OCI-LY3 (cell line): ENCODE data around the gene SENP5.

Source experiments
- CTCF ChIP-seq: fragments of 200-600, 300-600 bp; sonication (generic); IDR thresholded peaks from 2 replicates; pipeline ENCODE4 v1.5.1; 2014; ENCODE audit warnings: antibody characterized with exemption, low read length, low read depth
- EZH2phosphoT487 ChIP-seq: fragments of 200-600 bp; shearing (Covaris generic); IDR thresholded peaks from 2 replicates; pipeline ENCODE4 v1.6.1; 2018; ENCODE audit warnings: antibody characterized with exemption, mixed run types, low read depth

DNA sequence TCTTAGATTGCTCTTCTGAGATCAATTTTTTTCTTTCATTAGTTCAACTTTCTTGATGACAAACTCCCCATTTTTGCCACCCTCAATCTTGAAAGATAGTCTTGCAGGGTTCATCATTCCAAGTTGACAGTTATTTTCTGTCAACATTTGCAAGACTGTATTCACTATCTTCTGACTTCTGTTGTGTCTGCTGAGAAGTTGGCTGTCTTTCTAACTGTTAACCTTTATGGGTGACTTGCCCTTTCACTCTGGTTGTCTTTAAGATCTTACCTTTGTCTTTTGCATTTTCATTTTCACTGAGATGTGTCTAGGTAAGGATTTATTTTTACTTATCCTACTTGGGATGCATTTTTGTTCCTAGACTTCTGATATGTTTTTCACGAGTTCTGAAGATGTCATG, 115.5 kb downstream of the SENP5 start:
- TF ChIP-seq CTCF (no peak), EZH2phosphoT487 (no peak)
